IMR-90 (cell line): ENCODE measurements around the gene ATP1B3. TPM values are rescaled to one million over a fixed set of nuclear protein-coding genes. Genes with fewer than 3 reads are reported as not detected.

Experiments
- ATAC-seq: fragments of 200-7000 bp; cut with Tn5 transposase; 2 replicates; pipeline ENCODE4 v1.9.1; 2020; ENCODE audit warnings: low read depth, mild to moderate bottlenecking, moderate library complexity
- BruUV-seq: library from RNA; stranded (reverse); fragments of 400-500 nt; replicated peaks from 2 replicates; lab custom pipeline; 2021; lab: Mats Ljungman, UMichigan
- CTCF ChIA-PET: fragments of 300-600 bp; formaldehyde crosslinking; extraction: SDS; loops from one replicate; lab custom pipeline; 2021; ENCODE audit warnings: antibody characterized with exemption; lab: Yijun Ruan, JAX
- POLR2A ChIA-PET: fragments of 300-600 bp; sonication (Branson Sonifier 250); formaldehyde crosslinking; loops from one replicate; lab custom pipeline; 2022; ENCODE audit warnings: antibody characterized with exemption; ENCODE audit not compliant: unreplicated experiment; lab: Charles Lee
- DNase-seq: peaks from one replicate; pipeline ENCODE4 v3.0.0; 2013
- H2AFZ ChIP-seq: replicated peaks from 2 replicates; pipeline ENCODE3; 2013; ENCODE audit warnings: low read length, mild to moderate bottlenecking; ENCODE audit not compliant: poor library complexity
- H2AK5ac ChIP-seq: 2 replicates; pipeline ENCODE4 v1.6.1; 2013; ENCODE audit warnings: low read depth, low read length, inconsistent platforms
- H2AK9ac ChIP-seq: replicated peaks from 2 replicates; pipeline ENCODE3; 2013; ENCODE audit warnings: mild to moderate bottlenecking, low read depth, low read length, moderate library complexity; ENCODE audit not compliant: poor library complexity
- H2BK120ac ChIP-seq: 2 replicates; pipeline ENCODE4 v1.6.1; 2013; ENCODE audit warnings: low read depth, low read length, inconsistent platforms
- H2BK15ac ChIP-seq: 3 replicates; pipeline ENCODE4 v1.6.1; 2013; ENCODE audit warnings: low read depth, low read length, inconsistent platforms
- H2BK20ac ChIP-seq: 2 replicates; pipeline ENCODE4 v1.6.1; 2013; ENCODE audit warnings: low read depth, mild to moderate bottlenecking, inconsistent platforms, low read length, moderate library complexity
- H2BK5ac ChIP-seq: 2 replicates; pipeline ENCODE4 v1.6.1; 2013; ENCODE audit warnings: mild to moderate bottlenecking, low read depth, low read length, inconsistent platforms; ENCODE audit not compliant: poor library complexity, severe bottlenecking
- H3K14ac ChIP-seq: replicated peaks from 2 replicates; pipeline ENCODE4 v1.6.1; 2013; ENCODE audit warnings: low read depth, low read length, inconsistent platforms
- H3K18ac ChIP-seq: 2 replicates; pipeline ENCODE4 v1.6.1; 2013; ENCODE audit warnings: low read depth, low read length, control low read depth
- H3K23ac ChIP-seq: 2 replicates; pipeline ENCODE4 v1.6.1; 2013; ENCODE audit warnings: low read depth, low read length, inconsistent platforms
- H3K27ac ChIP-seq: 2 replicates; pipeline ENCODE4 v1.5.1; 2013; ENCODE audit warnings: mild to moderate bottlenecking, control low read depth, low read length; ENCODE audit not compliant: insufficient read depth
- H3K27me3 ChIP-seq: 2 replicates; pipeline ENCODE4 v1.6.1; 2013; ENCODE audit warnings: low read length; ENCODE audit not compliant: control insufficient read depth, insufficient read depth
- H3K36me3 ChIP-seq: 2 replicates; pipeline ENCODE4 v1.6.1; 2013; ENCODE audit warnings: low read length, mixed read lengths; ENCODE audit not compliant: control insufficient read depth, insufficient read depth
- H3K4ac ChIP-seq: 2 replicates; pipeline ENCODE4 v1.6.1; 2013; ENCODE audit warnings: low read depth, low read length, inconsistent platforms
- H3K4me1 ChIP-seq: 2 replicates; pipeline ENCODE4 v1.6.1; 2013; ENCODE audit warnings: low read length, mixed read lengths; ENCODE audit not compliant: control insufficient read depth, insufficient read depth
- H3K4me2 ChIP-seq: 2 replicates; pipeline ENCODE4 v1.6.1; 2013; ENCODE audit warnings: low read depth, mild to moderate bottlenecking, control low read depth, low read length, moderate library complexity
- H3K4me3 ChIP-seq: 2 replicates; pipeline ENCODE4 v1.5.1; 2013; ENCODE audit warnings: low read depth, mild to moderate bottlenecking, control low read depth, low read length, moderate library complexity; ENCODE audit not compliant: insufficient read depth
- H3K56ac ChIP-seq: 2 replicates; pipeline ENCODE4 v1.6.1; 2013; ENCODE audit warnings: low read length, inconsistent platforms; ENCODE audit not compliant: insufficient read depth; ENCODE audit errors: extremely low read depth
- H3K79me1 ChIP-seq, 2 experiments: 2 replicates each; pipeline ENCODE4 v1.6.1; 2013; ENCODE audit warnings: low read length in 2 of 2, inconsistent platforms in 1 of 2, low read depth in 1 of 2
- H3K9ac ChIP-seq: 2 replicates; pipeline ENCODE4 v1.6.1; 2013; ENCODE audit warnings: low read depth, low read length, control low read depth
- H3K9me1 ChIP-seq: 2 replicates; pipeline ENCODE4 v1.6.1; 2013; ENCODE audit warnings: low read length, inconsistent platforms; ENCODE audit not compliant: insufficient read depth
- H3K9me3 ChIP-seq: 2 replicates; pipeline ENCODE4 v1.6.1; 2013; ENCODE audit warnings: low read length; ENCODE audit not compliant: control insufficient read depth, insufficient read depth
- H4K20me1 ChIP-seq: 2 replicates; pipeline ENCODE4 v1.6.1; 2013; ENCODE audit warnings: low read length, inconsistent platforms; ENCODE audit not compliant: insufficient read depth
- H4K5ac ChIP-seq: 2 replicates; pipeline ENCODE4 v1.6.1; 2013; ENCODE audit warnings: mild to moderate bottlenecking, low read depth, low read length, control low read depth
- H4K8ac ChIP-seq, 2 experiments: 2 replicates each; pipeline ENCODE4 v1.6.1; 2013; ENCODE audit warnings: low read depth in 2 of 2, low read length in 2 of 2, control low read depth in 1 of 2, inconsistent platforms in 1 of 2
- H4K91ac ChIP-seq: 2 replicates; pipeline ENCODE4 v1.6.1; 2013; ENCODE audit warnings: low read depth, low read length, inconsistent platforms; ENCODE audit not compliant: insufficient read depth
- MAZ ChIP-seq: IDR thresholded peaks from 2 replicates; pipeline ENCODE4 v1.6.1; 2012; ENCODE audit warnings: low read depth, mild to moderate bottlenecking, low read length, improper control_type of control experiment, moderate library complexity, borderline replicate concordance
- POLR2A ChIP-seq: IDR thresholded peaks from 2 replicates; pipeline ENCODE4 v1.6.1; 2012; ENCODE audit warnings: mild to moderate bottlenecking, low read depth, low read length
- SMC3 ChIP-seq: fragments of 150-350 bp; IDR thresholded peaks from 2 replicates; pipeline ENCODE4 v1.6.1; 2016; ENCODE audit warnings: low read depth, mild to moderate bottlenecking, antibody characterized with exemption, low read length, moderate library complexity
- WGBS, 2 experiments: methylation state at CpG; one replicate each; pipeline versions ENCODE4 v1.1.5 to v1.1.7; 2013; ENCODE audit warnings: missing lambda C conversion rate in 2 of 2; ENCODE audit not compliant: insufficient read length in 1 of 2; ENCODE audit errors: extremely low coverage in 2 of 2; 5-methylcytosine and 5-hydroxymethylcytosine counted together
- dilution Hi-C: fragments of 300-500 bp; cut with HindIII; formaldehyde crosslinking; loops from one replicate; pipeline ENCODE4 v1.14.3; 2018; ENCODE audit warnings: low sequenced_read_pairs; ENCODE audit not compliant: unreplicated experiment
- in situ Hi-C: fragments of 300-500 bp; cut with MboI; formaldehyde crosslinking; loops from 3 replicates; pipeline ENCODE4 v1.14.3; 2019; ENCODE audit warnings: low sequenced_read_pairs, inconsistent platforms, mixed read lengths
- intact Hi-C: fragments of 100-400 bp; cut with micrococcal nuclease; formaldehyde crosslinking; loops from 2 replicates; pipeline ENCODE4 v1.10.0; 2022
- polyA plus RNA-seq, 3 experiments: library from polyadenylated mRNA; depleted of rRNA; stranded (reverse); fragments of >200 nt; gene quantifications; 2 replicates each; pipeline ENCODE4 v1.2.3, GENCODE V29; 2012; ENCODE audit warnings: low replicate concordance in 1 of 3
- total RNA-seq: library from RNA; depleted of rRNA; stranded (reverse); fragments of >200 nt; gene quantifications from 2 replicates; pipeline ENCODE4 v1.2.3, GENCODE V29; 2012

ATP1B3 gene
- total and polyA plus RNA-seq, 2 of the 4 experiments (the other 2 are of a cell fraction) = 64.3 to 126 TPM

DNA sequence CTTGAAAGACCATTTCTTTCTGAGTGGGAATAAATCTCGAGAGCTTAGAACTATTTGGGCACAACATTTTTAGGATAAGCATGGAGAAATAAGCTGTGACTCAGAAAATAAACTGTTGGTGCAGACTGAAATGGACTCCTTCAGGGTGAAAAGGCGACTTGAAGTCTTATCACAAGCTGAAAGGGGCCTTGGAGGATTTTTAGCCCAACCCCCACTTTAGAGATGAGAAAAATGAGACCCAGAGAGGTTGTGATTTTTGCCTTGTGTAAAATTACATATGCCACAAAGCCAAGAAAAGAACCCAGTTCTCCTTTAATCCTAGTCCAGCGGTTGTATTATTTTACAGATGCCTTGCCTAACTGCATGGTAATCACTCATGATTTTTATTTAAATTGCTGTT, 1.5 kb downstream of the ATP1B3 start (continued):
- TF ChIP-seq MAZ = no peak

DNA sequence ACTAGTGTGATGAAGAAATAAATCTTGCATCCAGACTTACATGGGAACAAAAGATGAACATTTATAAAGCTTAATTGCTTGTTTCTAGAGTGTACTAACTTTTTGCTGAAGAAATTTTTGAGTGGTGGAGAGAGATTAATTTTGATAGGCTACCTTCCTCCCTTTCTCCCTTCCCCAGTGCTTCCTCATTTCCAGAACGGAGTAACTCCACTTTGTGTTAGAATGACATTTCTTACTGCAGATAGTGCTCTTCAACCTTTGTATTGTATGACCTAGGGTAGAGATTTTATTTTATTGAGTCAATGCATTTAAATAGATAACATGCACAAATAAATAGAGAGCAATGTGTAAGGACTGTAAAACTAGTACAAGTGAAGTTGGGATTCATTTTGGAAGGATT, 1.9 kb downstream of the ATP1B3 start:
- Histone ChIP-seq H2BK5ac (peak overlapping the region; percentile 1), H3K9ac (peak overlapping the region; percentile 36; the same call in 1 of the 2 replicates), H2BK15ac (no peak overlapping the region), H3K56ac (no peak overlapping the region), H3K9me3 (no peaks in the 10 kb centered on the region), H4K20me1 (peaks cover 13% of the 10 kb centered on the region; the same call in 1 of the 2 replicates), H3K79me1 (peaks cover 5 to 23% of the 10 kb centered on the region in 2 experiments; a peak in 3 of 4 replicates), H4K5ac (no peak overlapping the region), H3K27me3 (no peaks in the 10 kb centered on the region), H2BK20ac (no peak overlapping the region), H4K8ac (no peak overlapping the region), H3K4me2 (peak overlapping the region; percentile 82), H3K18ac (no peak overlapping the region), H2AK9ac (no peak overlapping the region), H3K14ac (no peak overlapping the region), H2BK120ac (no peak overlapping the region), H3K4ac (no peak overlapping the region), H4K91ac (no peak overlapping the region), H2AK5ac (no peak overlapping the region), H2AFZ (no peak overlapping the region), H3K36me3 (peaks cover 4% of the 10 kb centered on the region; the same call in 1 of the 2 replicates), H3K9me1 (peaks cover 5% of the 10 kb centered on the region), H3K23ac (no peak overlapping the region), H3K27ac (no peak overlapping the region), H3K4me1 (peaks cover 4% of the 10 kb centered on the region), H3K4me3 (peak overlapping the region; percentile 96)
- ChIA-PET POLR2A (interaction anchor here (0.6 kb wide), 1 partner anchor 218 kb away, joined by 7 read pairs; no protein-coding TSS in a partner anchor), CTCF (interaction anchor here (0.9 to 1.1 kb wide), 2 partner anchors 140 to 143 kb away, joined by 3 read pairs; no protein-coding TSS in a partner anchor)
- WGBS, 2 experiments = no CpG with 5 or more reads among the region's 1 CpG
- no peak for TF ChIP-seq SMC3
- 0 out of 2 replicates have a peak, but pooled peaks have one; percentile 4 for TF ChIP-seq POLR2A
- BruUV-seq = no TSS peak
- ATAC-seq = no peak
- no peak for DNase-seq
- dilution Hi-C loops = no loop called here
- intact Hi-C loops = loop anchor here (2.0 to 5.0 kb wide), 2 partner anchors 119 to 214 kb away; no protein-coding TSS in a partner anchor
- in situ Hi-C loops = loop anchor here (25.0 kb wide), 1 partner anchor 541 kb away; no protein-coding TSS in a partner anchor
